ENCODE results near the gene PGAP3. TPM values are rescaled to one million over a fixed set of nuclear protein-coding genes. Genes with fewer than 3 reads are reported as not detected.
"Not testable (repeated sequence)": the region's sequence is repeated elsewhere in the genome, so short reads cannot be mapped to it uniquely, and the experiment has no call there.

PGAP3 gene
- total and polyA plus RNA-seq, 12 donors, result 9.2 to 18.2 (median 13.8) TPM

GRCh38 chr17:39701012-39701783 is 13.3 kb upstream of the PGAP3 start:
- Histone ChIP-seq H3K27me3 (peaks cover 0 to 33% (median 0%) of the 10 kb centered on the region in 7 donors), H3K27ac (peak overlapping the region in 9 of 10 donors; percentile 83 to 96 (median 89)), H3K9me3 (no peaks in the 10 kb centered on the region), H3K4me3 (peak overlapping the region; percentile 18 to 99 (median 82)), H3K36me3 (no peaks in the 10 kb centered on the region), H3K4me1 (peaks cover 10 to 61% (median 43%) of the 10 kb centered on the region in 9 donors)
- 31 to 40% methylated on average over 10 of the region's 10 CpGs for WGBS, 2 donors
- no peak for DNase-seq
- no peak for ATAC-seq
- TF ChIP-seq CTCF (IDR thresholded peaks at IDR 0.05), result no peak
- intact Hi-C loops (cut with DNase I), result no loop called here

GRCh38 chr17:39700148-39700987 is 12.5 kb upstream of the PGAP3 start:
- WGBS, 2 donors, result 1 to 2% methylated on average over 49 to 57 of the region's 57 CpGs
- Histone ChIP-seq H3K4me3 (peak overlapping the region; percentile 70 to 99 (median 82)), H3K36me3 (no peaks in the 10 kb centered on the region), H3K9me3 (no peaks in the 10 kb centered on the region), H3K4me1 (peaks cover 8 to 53% (median 37%) of the 10 kb centered on the region in 9 donors), H3K27ac (peak overlapping the region; percentile 78 to 96 (median 89)), H3K27me3 (peaks cover 0 to 33% (median 0%) of the 10 kb centered on the region in 7 donors)
- DNase-seq, result no peak
- TF ChIP-seq CTCF (IDR thresholded peaks at IDR 0.05), result no peak
- ATAC-seq, result peak; percentile 50 to 69 (median 54)
- intact Hi-C loops (cut with DNase I), result no loop called here

DNA sequence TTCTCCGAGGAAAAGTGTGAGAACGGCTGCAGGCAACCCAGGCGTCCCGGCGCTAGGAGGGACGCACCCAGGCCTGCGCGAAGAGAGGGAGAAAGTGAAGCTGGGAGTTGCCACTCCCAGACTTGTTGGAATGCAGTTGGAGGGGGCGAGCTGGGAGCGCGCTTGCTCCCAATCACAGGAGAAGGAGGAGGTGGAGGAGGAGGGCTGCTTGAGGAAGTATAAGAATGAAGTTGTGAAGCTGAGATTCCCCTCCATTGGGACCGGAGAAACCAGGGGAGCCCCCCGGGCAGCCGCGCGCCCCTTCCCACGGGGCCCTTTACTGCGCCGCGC is 11.9 kb upstream of the PGAP3 start, which contains the start of gene ERBB2:
Gene ERBB2, plus strand, starts transcription at position 247 of the 330 bp plus-strand sequence. CDS start 175 bp downstream, outside the sequence.
- Histone ChIP-seq H3K27me3 (peaks cover 0 to 33% (median 0%) of the 10 kb centered on the region in 7 donors), H3K9me3 (no peaks in the 10 kb centered on the region), H3K36me3 (no peaks in the 10 kb centered on the region), H3K4me1 (peaks cover 4 to 47% (median 31%) of the 10 kb centered on the region in 9 donors), H3K27ac (peak within 1 kb of the TSS; percentile 78 to 96 (median 89)), H3K4me3 (peak within 1 kb of the TSS; percentile 70 to 99 (median 82))
- TF ChIP-seq CTCF (IDR thresholded peaks at IDR 0.05), result no peak
- intact Hi-C loops (cut with DNase I), result no loop called here
- DNase-seq, result peak; percentile 61 to 77
- 0 to 2% methylated on average over 20 of the region's 20 CpGs for WGBS, 2 donors
- ATAC-seq, result peak; percentile 74 to 92 (median 88)

- peaks cover 0 to 33% (median 0%) of the 10 kb centered on the region in 7 donors for H3K27me3 ChIP-seq
- 46 to 51% methylated on average over 11 of the region's 11 CpGs for whole genome bisulfite sequencing, 2 donors
- DNase-seq; intact Hi-C loops (cut with DNase I); H3K9me3 ChIP-seq; ATAC-seq; H3K36me3 ChIP-seq: not testable (repeated sequence)
- peak overlapping the region; percentile 78 to 96 (median 89) for H3K27ac ChIP-seq
- H3K4me1 ChIP-seq, result peaks cover 4 to 42% (median 29%) of the 10 kb centered on the region in 9 donors
- peak overlapping the region; percentile 70 to 99 (median 82) for H3K4me3 ChIP-seq
Measured at GRCh38 chr17:39699157-39699817, 11.4 kb upstream of the PGAP3 start.

All from heart right ventricle (tissue), 16 donors.